HepG2 (cell line): ENCODE data around the gene ATRNL1. TPM values are rescaled to one million over a fixed set of nuclear protein-coding genes. Genes with fewer than 3 reads are reported as not detected.
A peak's percentile ranks its signal among the peaks of the same experiment; 100 is the strongest.

ENCODE experiments used
- ATAC-seq: fragments of 200-7000 bp; cut with Tn5 transposase; 3 replicates; pipeline ENCODE4 v1.9.1; 2020; ENCODE audit warnings: mild to moderate bottlenecking, moderate library complexity
- BruUV-seq: library from RNA; stranded (reverse); fragments of 400-500 nt; replicated peaks from 2 replicates; lab custom pipeline; 2021; lab: Mats Ljungman, UMichigan
- CTCF ChIA-PET: fragments of 300-600 bp; formaldehyde crosslinking; extraction: SDS; loops from one replicate; lab custom pipeline; 2021; ENCODE audit warnings: low total read pairs, inconsistent platforms, low intra/inter-chr PET ratio; lab: Yijun Ruan, JAX
- POLR2A ChIA-PET: fragments of 350-600 bp; sonication (Branson Sonifier 250); formaldehyde crosslinking; loops from one replicate; lab custom pipeline; 2020; ENCODE audit warnings: antibody characterized with exemption, inconsistent platforms; lab: Yijun Ruan, JAX
- DNase-seq: peaks from one replicate; pipeline ENCODE4 v3.0.0-alpha.2; 2015; ENCODE audit warnings: low spot score
- FAIRE-seq: peaks from 3 replicates; lab custom pipeline; 2011; peaks lifted over from hg19 to GRCh38; lab: Jason Lieb, UNC
- H2AFZ ChIP-seq: one replicate; pipeline ENCODE4 v1.6.1; 2011; ENCODE audit warnings: low read length, inconsistent platforms
- H3K27ac ChIP-seq: fragments of 300-600 bp; 3 replicates; pipeline ENCODE4 v1.8.0; 2011; ENCODE audit warnings: mixed run types, mild to moderate bottlenecking, mixed read lengths, low read length, inconsistent platforms; ENCODE audit not compliant: insufficient read depth; ENCODE audit errors: extremely low read length
- H3K27me3 ChIP-seq, 2 experiments: fragments of 200-600 bp in 1 of 2; 2 replicates in 1 of 2; 3 replicates in 1 of 2; pipeline versions ENCODE4 v1.6.0 to v1.8.0; 2011; ENCODE audit warnings: low read length in 2 of 2, mild to moderate bottlenecking in 2 of 2, moderate library complexity in 2 of 2, inconsistent platforms in 1 of 2; ENCODE audit not compliant: insufficient read depth in 2 of 2, control insufficient read depth in 1 of 2
- H3K36me3 ChIP-seq, 2 experiments: fragments of 200-600 bp in 1 of 2; replicated peaks in 1 of 2; 2 replicates in 1 of 2; 3 replicates in 1 of 2; pipeline versions ENCODE4 v1.5.1 to v1.8.0; 2011; ENCODE audit warnings: low read length in 2 of 2, inconsistent platforms in 1 of 2; ENCODE audit not compliant: insufficient read depth in 2 of 2, control insufficient read depth in 1 of 2
- H3K4me1 ChIP-seq: 2 replicates; pipeline ENCODE4 v1.5.1; 2012; ENCODE audit warnings: low read length, inconsistent platforms; ENCODE audit not compliant: insufficient read depth
- H3K4me2 ChIP-seq: 2 replicates; pipeline ENCODE4 v1.6.0; 2011; ENCODE audit warnings: low read depth, low read length, inconsistent platforms
- H3K4me3 ChIP-seq, 3 experiments: fragments of 200-600 bp in 1 of 3; sonication (generic), shearing (Covaris generic) in 1 of 3; replicated peaks in 1 of 3; 2 replicates each; pipeline ENCODE4 v1.5.1; 2011 to 2016; ENCODE audit warnings: low read length in 3 of 3, inconsistent platforms in 2 of 3, low read depth in 2 of 3, mild to moderate bottlenecking in 2 of 3, control low read depth in 1 of 3, mixed read lengths in 1 of 3; ENCODE audit not compliant: insufficient read depth in 1 of 3
- H3K79me2 ChIP-seq: one replicate; pipeline ENCODE4 v1.6.1; 2011; ENCODE audit warnings: low read length, inconsistent platforms; ENCODE audit not compliant: insufficient read depth
- H3K9ac ChIP-seq: 2 replicates; pipeline ENCODE4 v1.6.0; 2011; ENCODE audit warnings: mild to moderate bottlenecking, low read depth, low read length, inconsistent platforms; ENCODE audit not compliant: insufficient read depth
- H3K9me3 ChIP-seq: 2 replicates; pipeline ENCODE4 v1.5.1; 2012; ENCODE audit warnings: mild to moderate bottlenecking, low read length
- H4K20me1 ChIP-seq: 2 replicates; pipeline ENCODE4 v1.6.0; 2011; ENCODE audit warnings: inconsistent platforms, mild to moderate bottlenecking, low read length, moderate library complexity; ENCODE audit not compliant: insufficient read depth
- IRF9 ChIP-seq: sonication (generic); formaldehyde crosslinking; IDR thresholded peaks from 2 replicates; pipeline ENCODE4 v1.8.0; 2022; ENCODE audit warnings: missing genetic modification reagents, mild to moderate bottlenecking, borderline replicate concordance
- MAFF ChIP-seq: IDR thresholded peaks from 2 replicates; pipeline ENCODE4 v1.6.1; 2011; ENCODE audit warnings: low read depth, low read length, improper control_type of control experiment
- MAFK ChIP-seq, 2 experiments: IDR thresholded peaks in 1 of 2; conservative IDR thresholded peaks in 1 of 2; 2 replicates each; pipeline ENCODE4 v1.6.1; 2011; ENCODE audit warnings: improper control_type of control experiment in 2 of 2, low read length in 2 of 2
- TP53 ChIP-seq: sonication (generic); formaldehyde crosslinking; conservative IDR thresholded peaks from 2 replicates; pipeline ENCODE4 v1.4.0; 2020; ENCODE audit warnings: missing genetic modification reagents
- ZNF160 ChIP-seq: sonication (generic); formaldehyde crosslinking; IDR thresholded peaks from 2 replicates; pipeline ENCODE4 v1.8.0; 2022; ENCODE audit warnings: mild to moderate bottlenecking, inconsistent platforms, missing genetic modification reagents
- ZNF33A ChIP-seq: sonication (generic); formaldehyde crosslinking; IDR thresholded peaks from 2 replicates; pipeline ENCODE4 v1.5.1; 2020; ENCODE audit warnings: missing genetic modification reagents, mild to moderate bottlenecking, moderate library complexity, borderline replicate concordance
- ZNF34 ChIP-seq: sonication (generic); formaldehyde crosslinking; IDR thresholded peaks from 2 replicates; pipeline ENCODE4 v1.4.0; 2020; ENCODE audit warnings: mild to moderate bottlenecking, missing genetic modification reagents, borderline replicate concordance
- whole genome bisulfite sequencing: methylation state at CpG from one replicate; pipeline ENCODE4 v1.1.6; 2017; ENCODE audit warnings: low lambda C conversion rate; 5-methylcytosine and 5-hydroxymethylcytosine counted together
- in situ Hi-C: cut with HindIII; loops from 2 replicates; pipeline ENCODE4 v1.10.0; 2017; ENCODE audit warnings: low pct_unique_long_range_greater_than_20kb; ENCODE audit not compliant: extremely low pct_ligation_motif_present
- intact Hi-C: fragments of 100-400 bp; cut with micrococcal nuclease; formaldehyde crosslinking; loops from one replicate; pipeline ENCODE4 v1.10.0; 2022; ENCODE audit not compliant: unreplicated experiment
- polyA plus RNA-seq, 8 experiments: library from polyadenylated mRNA; depleted of rRNA in 3 of 8; stranded (reverse) in 7 of 8; unstranded in 1 of 8; fragments of >200 nt; fragmentation: Illumina TruSeq in 4 of 8; extraction: Trizol in 4 of 8; gene quantifications; 2 replicates each; pipeline versions ENCODE4 v1.2.1 to v1.2.3, GENCODE V29; 2011 to 2016; ENCODE audit warnings: low read depth in 4 of 8, missing spikeins in 1 of 8, mixed read lengths in 1 of 8; ENCODE audit not compliant: insufficient read depth in 1 of 8
- total RNA-seq, 5 experiments: library from RNA; depleted of rRNA; stranded (reverse); fragments of >200 nt; fragmentation: Illumina TruSeq; extraction: Trizol; gene quantifications; 2 replicates each; pipeline ENCODE4 v1.2.3, GENCODE V29; 2016; ENCODE audit warnings: low read depth in 1 of 5

Gene ATRNL1
- total and polyA plus RNA-seq, 2 of the 13 experiments (the other 11 are each of a cell fraction or from before 2014, with no cell fraction given): 0.04 TPM; not detected in 1

GRCh38 chr10:115422624-115423023, 329.5 kb downstream of the ATRNL1 start (continued):
- no peak for TF ChIP-seq ZNF34
- no peak for TF ChIP-seq ZNF33A (CRISPR knock-in tag)
- no peak for TF ChIP-seq ZNF160 (CRISPR knock-in tag)
- no peak for TF ChIP-seq TP53 (CRISPR knock-in tag)
- TF ChIP-seq, all 625 proteins: peak for 0

- no peaks in the 10 kb centered on the region for H3K79me2 ChIP-seq
- ChIA-PET POLR2A (no interaction called here), CTCF (no interaction called here)
- FAIRE-seq: no peak
- no peaks in the 10 kb centered on the region for H3K4me1 ChIP-seq
- intact Hi-C loops (no loop called here), in situ Hi-C loops (no loop called here)
- 1% methylated on average over 2 of the region's 2 CpGs for WGBS
- no peak for ATAC-seq
- H2AFZ ChIP-seq: no peak overlapping the region
- no peaks in the 10 kb centered on the region for H3K27me3 ChIP-seq
- no peak overlapping the region for H3K4me2 ChIP-seq
- BruUV-seq: no TSS peak
- no peak overlapping the region for H3K4me3 ChIP-seq
- no peak for DNase-seq
- no peaks in the 10 kb centered on the region for H4K20me1 ChIP-seq
- H3K9me3 ChIP-seq: no peaks in the 10 kb centered on the region
- no peaks in the 10 kb centered on the region for H3K36me3 ChIP-seq
- no peak overlapping the region for H3K27ac ChIP-seq
- H3K9ac ChIP-seq: no peak overlapping the region
- TF ChIP-seq MAFF: peak; percentile 41; the same call in 1 of the 2 replicates
- no peak for TF ChIP-seq IRF9 (CRISPR knock-in tag)
- peak in 1 of 2 experiments; percentile 70; a peak in 3 of 4 replicates for TF ChIP-seq MAFK (conservative IDR thresholded peaks at IDR 0.05 in 1 of 2, IDR thresholded peaks at IDR 0.05 in 1 of 2; ENCODE audit: low read length in 2 of 2)
These were observed 334.4 kb downstream of the ATRNL1 start for GRCh38 chr10:115427611-115428010.
